Activated T-helper 17 cell treated with anti-CD3 and anti-CD28 coated beads, Interleukin-2, amount 50 U/mL, for 72 hours (primary cell): Measurements from ENCODE around the gene ANKS1A. TPM values are rescaled to one million over a fixed set of nuclear protein-coding genes. Genes with fewer than 3 reads are reported as not detected.

Experiments used
- ATAC-seq: fragments of 150-1000 bp; cut with Tn5 transposase; replicated peaks from 2 replicates; pipeline ENCODE4 v1.10.0; 2021; ENCODE audit warnings: mild to moderate bottlenecking, moderate library complexity
- H3K27ac Mint-ChIP-seq: one replicate; pipeline ENCODE4 v1.8.0; 2022; ENCODE audit warnings: mixed read lengths
- H3K27me3 Mint-ChIP-seq: one replicate; pipeline ENCODE4 v1.8.0; 2022; ENCODE audit warnings: mixed read lengths
- H3K36me3 Mint-ChIP-seq: one replicate; pipeline ENCODE4 v1.8.0; 2022; ENCODE audit warnings: low read depth, mild to moderate bottlenecking, mixed read lengths
- H3K4me1 Mint-ChIP-seq: one replicate; pipeline ENCODE4 v1.8.0; 2022; ENCODE audit warnings: mixed read lengths
- H3K4me3 Mint-ChIP-seq: one replicate; pipeline ENCODE4 v1.8.0; 2022; ENCODE audit warnings: mild to moderate bottlenecking, mixed read lengths
- H3K9me3 Mint-ChIP-seq: one replicate; pipeline ENCODE4 v1.8.0; 2022; ENCODE audit warnings: mixed read lengths
- total RNA-seq, 2 donors: library from RNA; stranded (reverse); gene quantifications; one replicate each; pipeline ENCODE4 v1.2.3, GENCODE V29; 2022

The ANKS1A gene
- total RNA-seq, 2 donors from 2014 or later: 7.7 to 8.8 TPM

DNA sequence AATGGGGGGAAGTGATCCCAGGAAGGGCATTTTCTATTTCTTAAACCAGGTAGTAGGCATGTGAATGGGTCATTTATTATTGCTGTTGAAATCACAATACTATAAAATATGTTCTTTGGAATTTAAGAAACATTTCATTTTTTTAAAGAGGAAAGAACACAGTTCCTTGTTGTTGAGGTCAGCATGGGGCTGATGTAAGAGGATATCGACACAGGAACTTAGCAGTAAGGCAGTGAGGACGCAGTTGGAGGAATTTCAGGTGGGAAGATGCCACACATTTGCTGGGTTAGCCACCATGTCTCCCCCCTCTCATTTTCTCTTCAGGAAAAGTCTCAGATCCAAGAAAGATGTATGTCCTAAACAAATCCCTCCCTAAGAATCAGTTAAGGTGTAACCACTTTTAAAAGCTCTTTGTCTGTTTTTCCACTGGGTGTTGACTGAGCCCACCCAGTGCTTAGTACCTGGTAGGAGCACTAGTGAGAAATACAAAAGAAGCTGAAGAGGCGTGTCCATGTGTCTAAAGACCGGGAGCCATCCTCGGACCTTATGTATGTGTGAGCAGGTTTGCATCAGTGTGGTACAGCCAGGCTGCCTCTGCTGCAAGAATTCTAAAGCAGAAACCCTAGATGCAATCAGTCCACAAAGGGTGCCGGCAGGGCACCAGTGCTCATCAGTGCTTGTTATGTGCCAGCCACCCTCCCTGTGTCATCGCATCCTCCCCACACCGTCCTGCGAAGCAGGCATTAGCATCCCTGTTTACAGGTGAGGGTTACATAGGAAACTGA, 153.2 kb downstream of the ANKS1A start:
- Mint-ChIP-seq H3K27me3 (no peaks in the 10 kb centered on the region), H3K9me3 (no peaks in the 10 kb centered on the region), H3K36me3 (peaks cover 5% of the 10 kb centered on the region), H3K27ac (peak overlapping the region; percentile 46), H3K4me3 (no peak overlapping the region), H3K4me1 (peaks cover 4% of the 10 kb centered on the region)
- no peak for ATAC-seq

DNA sequence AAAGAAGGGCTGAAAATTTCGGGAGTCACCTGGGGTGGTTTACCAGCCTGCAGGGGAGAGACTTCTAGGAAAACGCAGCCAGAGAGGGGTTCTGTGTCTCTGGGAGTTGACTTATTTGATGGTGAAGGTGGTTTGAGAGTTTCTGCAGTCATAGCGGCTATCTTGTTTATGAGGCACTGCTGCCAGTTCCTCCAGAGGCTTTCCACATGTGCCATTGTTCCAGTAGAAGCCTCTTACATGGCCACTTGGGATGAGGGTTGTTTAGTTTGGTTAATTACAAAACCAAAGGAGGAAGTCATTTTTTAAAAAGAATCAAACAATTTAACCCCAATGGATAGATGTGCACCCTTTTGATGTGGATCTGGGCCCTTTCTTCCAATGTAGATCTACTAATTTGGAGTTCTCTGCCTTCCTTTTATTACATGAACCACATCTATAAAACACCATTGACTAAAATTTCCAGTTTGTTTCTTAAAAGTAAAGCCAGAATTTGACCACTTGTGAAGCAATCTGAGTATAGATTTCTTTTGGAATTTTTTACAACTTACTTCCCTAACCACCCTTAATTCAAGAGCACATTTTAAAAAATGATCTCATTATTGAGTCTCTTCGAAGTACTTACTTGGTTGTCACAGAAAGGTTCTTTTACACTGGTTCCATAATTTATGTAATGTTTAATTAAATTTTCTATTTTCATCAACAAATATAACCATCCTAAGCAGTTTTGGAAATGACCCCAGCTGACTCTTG, 154.5 kb downstream of the ANKS1A start:
- Mint-ChIP-seq H3K4me1 (peaks cover 8% of the 10 kb centered on the region), H3K9me3 (no peaks in the 10 kb centered on the region), H3K27me3 (no peaks in the 10 kb centered on the region), H3K27ac (no peak overlapping the region), H3K4me3 (no peak overlapping the region), H3K36me3 (no peaks in the 10 kb centered on the region)
- ATAC-seq: no peak

DNA sequence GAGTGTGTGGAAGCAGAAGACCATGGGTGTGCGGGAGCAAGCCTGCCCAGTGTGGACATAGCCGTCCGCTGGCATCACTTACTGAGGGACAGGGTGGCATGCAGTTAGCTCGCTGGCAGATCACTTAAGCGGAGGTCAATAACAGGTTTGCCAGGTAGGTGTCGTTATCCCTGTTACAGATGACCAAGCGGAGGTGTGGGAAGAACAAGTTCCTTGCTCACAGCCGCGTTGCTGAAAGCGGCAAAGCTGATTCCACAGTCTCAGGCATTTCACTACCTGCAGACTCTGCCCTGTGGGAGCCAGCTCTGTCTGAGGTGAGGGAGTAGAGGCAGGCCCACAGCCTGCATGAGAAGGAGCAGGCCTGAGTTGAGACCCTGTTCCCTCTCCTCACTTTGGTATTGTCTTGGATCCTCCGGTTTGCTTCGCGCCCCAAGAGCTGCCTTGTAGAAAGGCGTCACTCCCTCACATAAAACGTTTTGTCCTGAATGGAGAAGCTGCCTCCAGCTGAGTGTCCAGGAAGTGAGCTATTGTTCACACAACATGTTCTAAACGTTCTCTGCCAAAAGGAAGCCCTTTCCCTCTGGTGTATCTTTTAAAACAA, 155.2 kb downstream of the ANKS1A start:
- no peak for ATAC-seq
- Mint-ChIP-seq H3K36me3 (no peaks in the 10 kb centered on the region), H3K27ac (no peak overlapping the region), H3K9me3 (no peaks in the 10 kb centered on the region), H3K27me3 (no peaks in the 10 kb centered on the region), H3K4me1 (peaks cover 8% of the 10 kb centered on the region), H3K4me3 (no peak overlapping the region)

DNA sequence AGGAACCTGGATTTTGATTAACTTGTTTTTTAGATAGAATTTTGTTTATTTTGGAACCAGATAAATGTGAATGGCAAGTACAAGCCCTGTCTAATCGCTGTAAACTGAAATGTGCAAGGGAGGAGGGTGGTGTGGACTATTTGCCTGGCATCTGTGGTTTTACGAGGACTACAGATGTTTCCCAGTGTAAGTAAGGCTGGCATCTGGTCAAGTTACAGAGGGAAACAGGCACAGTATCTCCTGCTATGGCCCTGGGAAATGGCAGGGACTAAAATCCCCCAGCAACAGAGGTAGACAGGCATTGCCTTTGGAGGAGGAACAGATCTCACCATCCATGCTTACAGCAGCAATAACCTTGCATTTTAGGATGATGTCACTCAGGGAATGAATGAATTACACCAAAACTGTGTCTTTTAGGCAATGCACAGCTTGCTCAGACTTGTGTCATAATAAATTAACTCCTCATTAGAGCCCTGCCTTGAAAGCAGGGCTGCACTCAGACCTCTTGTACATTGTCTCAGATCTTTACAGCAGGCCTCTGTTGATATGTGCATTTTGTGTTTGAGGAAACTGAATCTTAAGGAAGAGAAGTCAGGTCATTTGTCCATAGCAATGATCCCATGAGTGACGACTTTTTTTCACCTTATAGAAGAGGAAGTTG, 155.8 kb downstream of the ANKS1A start:
- Mint-ChIP-seq H3K4me1 (peaks cover 8% of the 10 kb centered on the region), H3K27me3 (no peaks in the 10 kb centered on the region), H3K9me3 (no peaks in the 10 kb centered on the region), H3K27ac (no peak overlapping the region), H3K36me3 (no peaks in the 10 kb centered on the region), H3K4me3 (no peak overlapping the region)
- ATAC-seq: no peak

DNA sequence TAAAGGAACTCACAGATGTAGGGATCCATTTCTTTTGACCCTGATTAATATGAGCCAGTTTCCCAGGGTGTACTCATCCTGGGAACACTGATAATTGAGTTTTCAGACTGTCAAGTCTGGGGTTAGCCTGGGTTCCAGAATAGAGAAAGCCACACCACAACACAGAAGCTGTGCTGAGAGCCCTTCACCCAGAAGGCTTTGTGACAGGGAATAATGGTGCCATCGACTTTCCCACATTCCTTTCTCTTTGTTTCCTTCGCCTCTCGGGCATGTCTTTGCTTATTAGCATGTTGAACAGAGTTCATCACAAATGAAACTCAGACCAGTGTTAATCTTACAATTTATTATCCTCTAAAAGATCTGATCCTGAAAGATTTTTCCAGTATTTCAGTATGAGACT, 157.0 kb downstream of the ANKS1A start:
- peaks cover 8% of the 10 kb centered on the region for H3K4me1 Mint-ChIP-seq
- no peak overlapping the region for H3K4me3 Mint-ChIP-seq
- ATAC-seq: no peak
- no peaks in the 10 kb centered on the region for H3K9me3 Mint-ChIP-seq
- H3K27me3 Mint-ChIP-seq: no peaks in the 10 kb centered on the region
- H3K36me3 Mint-ChIP-seq: no peaks in the 10 kb centered on the region
- no peak overlapping the region for H3K27ac Mint-ChIP-seq

DNA sequence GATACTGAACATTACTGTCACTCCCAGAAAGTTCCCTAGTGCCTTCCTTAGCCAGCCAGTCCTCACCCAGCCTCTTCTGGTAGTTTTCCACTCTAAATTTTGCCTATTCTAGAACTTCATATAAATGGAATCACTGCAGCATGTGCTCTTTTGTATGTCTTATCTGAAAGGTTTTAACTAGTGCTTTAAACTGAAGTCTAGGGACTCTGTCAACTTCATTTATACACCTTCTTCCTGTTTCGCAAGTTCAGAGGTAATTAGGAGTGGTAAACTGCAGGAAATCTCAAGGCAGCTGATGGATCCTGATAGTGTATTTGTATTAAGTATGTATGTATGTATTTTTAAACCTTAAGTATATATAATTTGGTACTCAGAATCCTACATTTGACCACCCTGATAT, 157.8 kb downstream of the ANKS1A start:
- Mint-ChIP-seq H3K9me3 (no peaks in the 10 kb centered on the region), H3K27ac (peak overlapping the region; percentile 33), H3K27me3 (no peaks in the 10 kb centered on the region), H3K36me3 (no peaks in the 10 kb centered on the region), H3K4me1 (peaks cover 8% of the 10 kb centered on the region), H3K4me3 (no peak overlapping the region)
- ATAC-seq: no peak

DNA sequence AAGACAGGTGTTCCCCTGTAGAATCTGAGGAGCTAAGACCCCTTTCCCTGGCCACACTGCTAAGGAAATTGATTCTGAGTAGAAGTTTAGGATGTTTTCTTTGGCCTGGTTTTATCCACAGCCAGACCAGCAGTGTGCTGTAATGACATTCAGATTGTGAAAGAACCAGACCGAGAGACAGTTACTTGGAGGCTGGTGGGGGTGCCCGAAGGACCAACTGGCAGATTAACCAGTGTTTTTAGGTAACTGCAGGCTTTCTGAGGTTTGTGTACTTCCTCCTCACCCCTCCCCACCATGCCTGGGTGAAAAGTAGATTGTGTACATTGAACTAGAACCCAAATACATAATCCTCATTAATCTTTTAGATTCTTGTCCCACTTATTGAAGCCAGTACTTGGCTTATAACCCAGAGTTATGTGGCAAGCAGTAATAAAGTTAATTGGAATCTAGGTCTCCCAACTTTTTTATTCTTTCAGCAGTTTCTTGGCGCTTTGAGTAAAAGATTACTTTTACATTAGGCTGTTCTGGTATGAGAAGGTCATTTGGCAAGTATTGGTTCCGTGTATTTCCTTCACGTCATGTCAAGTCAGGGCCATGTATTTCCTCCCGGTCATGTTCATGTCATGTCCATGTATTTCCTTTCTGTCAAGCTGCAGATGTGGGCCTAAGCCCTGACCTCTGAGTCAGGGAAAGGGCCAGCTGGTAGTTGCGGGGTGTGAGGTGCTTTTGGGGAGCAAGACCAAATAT, 158.4 kb downstream of the ANKS1A start:
- peak overlapping the region; percentile 10 for H3K4me3 Mint-ChIP-seq
- ATAC-seq: no peak
- H3K9me3 Mint-ChIP-seq: no peaks in the 10 kb centered on the region
- peaks cover 8% of the 10 kb centered on the region for H3K4me1 Mint-ChIP-seq
- H3K36me3 Mint-ChIP-seq: no peaks in the 10 kb centered on the region
- no peaks in the 10 kb centered on the region for H3K27me3 Mint-ChIP-seq
- peak overlapping the region; percentile 33 for H3K27ac Mint-ChIP-seq

DNA sequence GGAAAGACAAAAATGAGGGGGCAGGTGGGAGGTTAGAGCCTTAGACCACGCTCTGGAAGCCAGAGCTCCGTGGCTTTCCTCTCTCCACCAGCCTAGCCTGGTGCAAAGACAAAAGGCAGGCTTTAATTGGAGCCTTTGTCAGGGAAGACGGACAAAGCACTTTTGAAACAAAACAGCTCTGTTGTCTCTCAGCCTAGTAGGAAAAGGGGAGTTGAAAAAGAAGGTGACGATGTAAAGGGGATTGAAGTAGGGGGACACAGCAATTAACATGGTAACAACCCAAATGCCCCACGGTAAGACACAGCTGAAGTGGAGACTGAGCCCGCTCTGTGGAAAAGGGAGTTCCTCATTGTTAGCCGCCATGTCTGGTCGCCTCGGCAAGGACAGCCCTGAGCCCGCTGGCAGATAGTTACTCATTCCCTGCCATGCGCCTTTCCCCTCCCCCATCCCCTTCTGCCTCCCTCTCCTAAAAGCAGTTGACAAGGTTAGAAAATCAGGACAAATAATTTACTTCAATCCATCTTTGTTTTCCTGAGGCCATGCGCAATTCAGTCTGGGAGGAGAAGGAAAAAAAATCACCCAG, 159.1 kb downstream of the ANKS1A start:
- Mint-ChIP-seq H3K4me3 (peak overlapping the region; percentile 10), H3K9me3 (no peaks in the 10 kb centered on the region), H3K4me1 (peaks cover 8% of the 10 kb centered on the region), H3K27ac (no peak overlapping the region), H3K36me3 (no peaks in the 10 kb centered on the region), H3K27me3 (no peaks in the 10 kb centered on the region)
- peak; percentile 7 for ATAC-seq

DNA sequence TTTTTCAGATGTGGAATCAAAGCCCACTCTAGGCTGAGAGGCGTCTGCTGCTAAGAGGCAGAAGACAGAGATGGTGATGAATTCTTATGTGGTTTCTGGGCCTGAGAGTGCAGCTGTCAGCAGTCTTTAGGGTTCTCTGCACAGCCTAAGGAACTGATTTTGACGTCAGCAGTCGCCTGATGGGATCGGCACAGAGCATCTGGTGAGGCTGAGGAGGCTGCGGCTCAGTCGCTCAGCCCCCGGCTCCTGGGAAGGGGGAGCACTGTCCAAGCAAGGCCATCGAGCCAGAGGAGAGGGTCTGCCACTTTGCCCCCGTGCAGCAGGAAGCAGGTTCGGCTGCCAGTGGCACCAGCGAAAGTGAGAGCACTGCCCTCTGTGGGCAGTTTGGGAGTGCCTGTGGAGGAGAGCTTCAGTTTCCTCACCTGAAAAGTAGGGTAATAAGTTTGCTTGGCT, 159.6 kb downstream of the ANKS1A start:
- Mint-ChIP-seq H3K27ac (no peak overlapping the region), H3K4me1 (peaks cover 8% of the 10 kb centered on the region), H3K4me3 (no peak overlapping the region), H3K36me3 (no peaks in the 10 kb centered on the region), H3K27me3 (no peaks in the 10 kb centered on the region), H3K9me3 (no peaks in the 10 kb centered on the region)
- ATAC-seq: peak; percentile 85

DNA sequence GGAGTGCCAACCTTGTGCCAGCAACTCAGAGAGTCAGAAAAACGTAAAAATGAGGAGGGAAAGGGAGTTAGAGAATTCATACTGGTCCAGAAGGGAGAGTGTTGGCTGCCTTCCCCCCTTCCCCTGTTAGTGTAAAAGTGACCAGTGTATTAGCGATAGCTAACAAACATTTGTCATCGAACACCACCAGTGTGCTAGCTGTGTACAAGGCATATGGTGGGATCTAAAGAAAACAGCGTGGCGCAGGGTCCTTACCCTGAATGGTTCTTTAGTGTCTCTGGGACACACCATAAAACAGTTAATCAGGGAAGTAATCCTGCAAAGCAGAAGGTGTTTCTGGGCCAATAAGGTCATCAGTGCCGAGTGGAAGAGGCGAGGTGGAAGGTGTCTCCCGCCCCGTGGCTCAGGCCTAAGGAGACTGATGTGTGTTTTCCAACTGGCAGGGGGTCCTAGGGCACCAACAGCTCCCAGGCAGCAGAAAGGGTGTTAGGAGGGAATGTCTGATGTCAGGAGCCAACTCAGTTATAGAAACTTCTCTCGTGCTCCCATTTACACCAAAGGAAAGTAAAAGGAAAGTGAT, 160.2 kb downstream of the ANKS1A start:
- no peak overlapping the region for H3K4me3 Mint-ChIP-seq
- H3K4me1 Mint-ChIP-seq: peaks cover 8% of the 10 kb centered on the region

DNA sequence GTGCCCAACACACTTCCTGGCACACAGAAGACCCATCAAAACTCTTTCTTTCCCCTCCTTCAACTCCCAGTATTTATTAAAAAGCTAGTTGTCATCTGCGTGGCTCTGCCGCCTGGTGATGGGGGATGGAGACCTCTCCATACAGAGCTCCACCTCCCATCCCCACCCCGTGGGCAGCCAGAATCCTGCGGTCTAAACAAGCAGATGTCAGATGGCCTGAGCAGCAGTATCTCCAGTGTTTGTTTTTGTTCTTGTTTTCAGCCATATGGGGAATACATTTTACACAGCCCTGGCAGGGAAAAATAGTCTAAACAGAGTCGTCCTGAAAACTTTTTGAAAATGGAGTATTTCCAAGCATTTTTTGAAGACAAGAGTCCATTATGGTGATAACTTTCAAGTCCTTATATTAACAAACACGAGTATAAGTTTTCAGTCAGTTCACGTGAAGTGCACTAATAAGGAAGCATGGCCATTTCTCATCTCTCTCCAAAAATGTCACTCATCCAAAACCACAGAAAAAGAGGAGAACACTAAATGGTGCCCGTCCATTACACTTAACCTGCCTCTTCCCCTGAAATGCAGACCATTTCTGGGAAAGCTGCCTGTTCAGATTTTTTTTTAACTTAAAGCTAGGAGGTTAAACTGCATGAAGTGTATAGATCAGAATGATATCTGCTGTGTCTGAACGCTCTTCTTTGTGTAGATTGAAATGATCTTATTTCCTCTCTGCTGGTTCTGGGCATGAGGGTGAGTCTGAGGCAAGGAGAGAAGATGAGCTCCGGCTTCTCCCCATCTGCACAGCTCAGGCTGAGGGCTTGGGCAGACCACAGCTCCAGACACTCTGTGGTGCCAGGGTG, 161.1 kb downstream of the ANKS1A start:
- H3K27me3 Mint-ChIP-seq: no peaks in the 10 kb centered on the region
- H3K36me3 Mint-ChIP-seq: no peaks in the 10 kb centered on the region
- peaks cover 8% of the 10 kb centered on the region for H3K4me1 Mint-ChIP-seq
- no peak overlapping the region for H3K27ac Mint-ChIP-seq
- no peak overlapping the region for H3K4me3 Mint-ChIP-seq
- no peak for ATAC-seq
- no peaks in the 10 kb centered on the region for H3K9me3 Mint-ChIP-seq

More for the DNA sequence above, 160.2 kb downstream of the ANKS1A start:
- Mint-ChIP-seq H3K9me3 (no peaks in the 10 kb centered on the region), H3K27ac (no peak overlapping the region), H3K36me3 (no peaks in the 10 kb centered on the region), H3K27me3 (no peaks in the 10 kb centered on the region)
- no peak for ATAC-seq

DNA sequence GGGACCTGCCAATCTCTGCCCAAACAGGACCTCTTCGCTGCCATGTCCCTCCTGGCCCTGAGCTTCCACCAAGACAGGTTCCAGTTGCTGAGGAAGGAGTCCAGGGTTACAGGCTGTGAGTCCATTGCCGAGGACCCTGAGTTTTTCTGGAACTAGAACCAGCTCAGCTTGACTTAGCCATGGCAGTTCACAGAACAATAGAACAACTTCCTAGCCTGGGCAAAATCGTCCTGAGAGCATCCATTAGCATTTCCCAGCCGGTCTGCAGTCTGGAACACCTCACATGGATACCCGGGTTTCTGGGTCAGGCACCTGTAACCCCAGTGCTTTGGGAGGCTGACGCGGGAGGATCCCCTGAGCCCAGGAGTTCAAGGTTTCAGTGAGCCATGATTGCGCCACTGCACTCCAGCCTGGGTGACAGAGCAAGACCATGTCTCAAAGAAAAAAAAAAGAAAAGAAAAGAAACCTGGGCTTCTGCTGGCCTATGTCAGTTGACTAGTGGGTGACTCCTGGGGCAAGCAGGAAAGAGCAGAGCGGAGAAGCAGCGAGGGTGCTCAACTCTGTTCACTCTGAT, 161.8 kb downstream of the ANKS1A start:
- ATAC-seq: no peak
- H3K27me3 Mint-ChIP-seq: no peaks in the 10 kb centered on the region
- peaks cover 8% of the 10 kb centered on the region for H3K4me1 Mint-ChIP-seq
- no peak overlapping the region for H3K27ac Mint-ChIP-seq
- H3K9me3 Mint-ChIP-seq: no peaks in the 10 kb centered on the region
- no peak overlapping the region for H3K4me3 Mint-ChIP-seq
- no peaks in the 10 kb centered on the region for H3K36me3 Mint-ChIP-seq
